PFSK-1 (cell line): ENCODE data around the gene BTBD16.

Experiments used
- FOXP2 ChIP-seq: optimal IDR thresholded peaks from 2 replicates; pipeline ENCODE3; 2011; ENCODE audit warnings: borderline replicate concordance, control low read depth, inconsistent platforms; ENCODE audit not compliant: insufficient read depth; ENCODE audit errors: extremely low read length, extremely low read depth
- POLR2AphosphoS5 ChIP-seq: IDR thresholded peaks from 2 replicates; pipeline ENCODE4 v1.6.1; 2012; ENCODE audit warnings: low read depth, mild to moderate bottlenecking, control low read depth, low read length, moderate library complexity
- REST ChIP-seq, 2 experiments: IDR thresholded peaks; 2 replicates each; pipeline versions ENCODE4 v1.6.1 to v1.8.0; 2011 to 2012; ENCODE audit warnings: low read depth in 2 of 2, low read length in 2 of 2, control low read depth in 1 of 2, inconsistent platforms in 1 of 2, mild to moderate bottlenecking in 1 of 2, moderate library complexity in 1 of 2; ENCODE audit not compliant: insufficient read depth in 1 of 2
- SIN3A ChIP-seq: IDR thresholded peaks from 2 replicates; pipeline ENCODE4 v1.6.1; 2012; ENCODE audit warnings: mild to moderate bottlenecking, low read length, moderate library complexity, borderline replicate concordance; ENCODE audit not compliant: insufficient read depth
- TAF1 ChIP-seq: IDR thresholded peaks from 2 replicates; pipeline ENCODE4 v1.6.1; 2012; ENCODE audit warnings: low read length, control low read depth, borderline replicate concordance; ENCODE audit not compliant: insufficient read depth

BTBD16 gene

GRCh38 chr10:122227754-122228153 lies 43.3 kb upstream of the BTBD16 start:
- no peak for TF ChIP-seq REST (IDR thresholded peaks at IDR 0.05; ENCODE audit: insufficient read depth in 1 of 2, low read depth in 2 of 2, low read length in 2 of 2)
- TF ChIP-seq POLR2AphosphoS5, result no peak
- TF ChIP-seq TAF1, result no peak
- no peak for TF ChIP-seq SIN3A
- TF ChIP-seq FOXP2, result no peak

GRCh38 chr10:122229666-122230065 lies 41.4 kb upstream of the BTBD16 start:
- TF ChIP-seq POLR2AphosphoS5, result no peak

GRCh38 chr10:122230222-122230621 lies 40.9 kb upstream of the BTBD16 start:
- TF ChIP-seq FOXP2, result no peak

- TF ChIP-seq TAF1, result no peak
- no peak for TF ChIP-seq POLR2AphosphoS5
- no peak for TF ChIP-seq FOXP2
- no peak for TF ChIP-seq REST (IDR thresholded peaks at IDR 0.05; ENCODE audit: insufficient read depth in 1 of 2, low read depth in 2 of 2, low read length in 2 of 2)
- TF ChIP-seq SIN3A, result no peak
These were observed 38.3 kb upstream of the BTBD16 start for GRCh38 chr10:122232769-122233168.

GRCh38 chr10:122233857-122234348 lies 37.2 kb upstream of the BTBD16 start:
- TF ChIP-seq FOXP2, result no peak
- TF ChIP-seq SIN3A, result no peak
- TF ChIP-seq TAF1, result no peak
- TF ChIP-seq POLR2AphosphoS5, result no peak
- TF ChIP-seq REST (IDR thresholded peaks at IDR 0.05; ENCODE audit: insufficient read depth in 1 of 2, low read depth in 2 of 2, low read length in 2 of 2), result no peak

- TF ChIP-seq TAF1 (no peak), POLR2AphosphoS5 (no peak), SIN3A (no peak), REST (IDR thresholded peaks at IDR 0.05; ENCODE audit: insufficient read depth in 1 of 2, low read depth in 2 of 2, low read length in 2 of 2) (no peak)
These were observed 36.7 kb upstream of the BTBD16 start for GRCh38 chr10:122234416-122234815.
